SK-N-SH treated with all-trans-retinoic acid at 6 μM for 48 hours (cell line): ENCODE data around the gene PTPRCAP.

Experiments
- ATAC-seq: fragments of 200-7000 bp; cut with Tn5 transposase; 3 replicates; pipeline ENCODE4 v1.9.1; 2020; ENCODE audit warnings: mild to moderate bottlenecking, moderate library complexity
- ARNTL ChIP-seq: fragments of 450-650 bp; formaldehyde crosslinking; IDR thresholded peaks from 2 replicates; pipeline ENCODE4 v1.5.0; 2020; ENCODE audit warnings: low read depth, mild to moderate bottlenecking, moderate library complexity, borderline replicate concordance
- CREB5 ChIP-seq: fragments of 250-450 bp; sonication (Bioruptor Pico); IDR thresholded peaks from 2 replicates; pipeline ENCODE4 v1.5.1; 2020; ENCODE audit warnings: low read depth, mild to moderate bottlenecking, moderate library complexity
- CSRNP3 ChIP-seq: fragments of 250-450 bp; sonication (Bioruptor Pico); IDR thresholded peaks from 2 replicates; pipeline ENCODE4 v1.5.1; 2021; ENCODE audit warnings: mild to moderate bottlenecking, moderate library complexity
- ESRRG ChIP-seq: fragments of 250-450 bp; sonication (Bioruptor Pico); IDR thresholded peaks from 2 replicates; pipeline ENCODE4 v1.6.1; 2021; ENCODE audit warnings: mild to moderate bottlenecking
- GLIS3 ChIP-seq: fragments of 250-450 bp; sonication (Bioruptor Pico); IDR thresholded peaks from 2 replicates; pipeline ENCODE4 v1.5.0; 2020; ENCODE audit warnings: mild to moderate bottlenecking, moderate library complexity
- ISL1 ChIP-seq: fragments of 250-450 bp; sonication (Bioruptor Pico); IDR thresholded peaks from 2 replicates; pipeline ENCODE4 v2.1.2; 2022; ENCODE audit warnings: mild to moderate bottlenecking, moderate library complexity
- OSR1 ChIP-seq: fragments of 250-450 bp; sonication (Bioruptor Pico); IDR thresholded peaks from 2 replicates; pipeline ENCODE4 v1.8.0; 2022; ENCODE audit warnings: moderate library complexity, mild to moderate bottlenecking, inconsistent platforms
- PATZ1 ChIP-seq: fragments of 250-450 bp; sonication (Bioruptor Pico); IDR thresholded peaks from 2 replicates; pipeline ENCODE4 v1.8.0; 2020; ENCODE audit warnings: mild to moderate bottlenecking, moderate library complexity, borderline replicate concordance
- PPARA ChIP-seq: fragments of 250-450 bp; sonication (Bioruptor Pico); IDR thresholded peaks from 2 replicates; pipeline ENCODE4 v1.5.0; 2020; ENCODE audit warnings: mild to moderate bottlenecking, borderline replicate concordance
- RARB ChIP-seq: fragments of 250-450 bp; sonication (Bioruptor Pico); IDR thresholded peaks from 2 replicates; pipeline ENCODE4 v1.8.0; 2021; ENCODE audit warnings: mild to moderate bottlenecking, moderate library complexity
- SNAI2 ChIP-seq: fragments of 250-450 bp; sonication (Bioruptor Pico); IDR thresholded peaks from 2 replicates; pipeline ENCODE4 v1.5.0; 2020; ENCODE audit warnings: mild to moderate bottlenecking, moderate library complexity
- TCF4 ChIP-seq: fragments of 250-450 bp; sonication (Bioruptor Pico); IDR thresholded peaks from 2 replicates; pipeline ENCODE4 v1.8.0; 2021; ENCODE audit warnings: mild to moderate bottlenecking, moderate library complexity, borderline replicate concordance
- TOX ChIP-seq: fragments of 250-450 bp; sonication (Bioruptor Pico); IDR thresholded peaks from 2 replicates; pipeline ENCODE4 v1.8.0; 2021; ENCODE audit warnings: mild to moderate bottlenecking, moderate library complexity, borderline replicate concordance
- TSHZ2 ChIP-seq: fragments of 250-450 bp; sonication (Bioruptor Pico); IDR thresholded peaks from 2 replicates; pipeline ENCODE4 v1.5.0; 2020; ENCODE audit warnings: mild to moderate bottlenecking, moderate library complexity
- ZC3H10 ChIP-seq: fragments of 250-450 bp; sonication (Bioruptor Pico); IDR thresholded peaks from 2 replicates; pipeline ENCODE4 v1.5.1; 2021; ENCODE audit warnings: mild to moderate bottlenecking, moderate library complexity
- ZFP3 ChIP-seq: fragments of 250-450 bp; sonication (Bioruptor Pico); IDR thresholded peaks from 2 replicates; pipeline ENCODE4 v1.5.0; 2020; ENCODE audit warnings: mild to moderate bottlenecking, moderate library complexity
- ZFP30 ChIP-seq: fragments of 450-650 bp; formaldehyde crosslinking; IDR thresholded peaks from 2 replicates; pipeline ENCODE4 v1.5.0; 2022; ENCODE audit warnings: mild to moderate bottlenecking, moderate library complexity
- ZNF565 ChIP-seq: fragments of 450-650 bp; formaldehyde crosslinking; conservative IDR thresholded peaks from 2 replicates; pipeline ENCODE4 v1.5.0; 2020; ENCODE audit warnings: low read depth, mild to moderate bottlenecking, moderate library complexity
- ZNF70 ChIP-seq: fragments of 450-650 bp; formaldehyde crosslinking; IDR thresholded peaks from 2 replicates; pipeline ENCODE4 v1.5.0; 2020; ENCODE audit warnings: mild to moderate bottlenecking, moderate library complexity
- ZNF8 ChIP-seq: fragments of 450-650 bp; formaldehyde crosslinking; IDR thresholded peaks from 2 replicates; pipeline ENCODE4 v1.5.0; 2020; ENCODE audit warnings: mild to moderate bottlenecking, moderate library complexity

PTPRCAP gene

GRCh38 chr11:67397986-67398660 lies 39.4 kb downstream of the PTPRCAP start (continued):
- TF ChIP-seq CREB5 (CRISPR knock-in tag): no peak
- no peak for TF ChIP-seq TCF4 (CRISPR knock-in tag)

GRCh38 chr11:67397536-67397935 lies 39.9 kb downstream of the PTPRCAP start:
- no peak for TF ChIP-seq PATZ1
- ATAC-seq: no peak

- TF ChIP-seq PATZ1 (no peak), CREB5 (CRISPR knock-in tag) (no peak), ISL1 (no peak), ZNF8 (no peak)
- no peak for ATAC-seq
Observed at GRCh38 chr11:67396587-67397389, 40.7 kb downstream of the PTPRCAP start.

GRCh38 chr11:67396259-67396581 lies 41.3 kb downstream of the PTPRCAP start:
- TF ChIP-seq CSRNP3 (no peak), OSR1 (CRISPR knock-in tag) (no peak), TOX (CRISPR knock-in tag) (no peak), ZFP3 (no peak), GLIS3 (CRISPR knock-in tag) (no peak), RARB (CRISPR knock-in tag) (no peak), ZFP30 (CRISPR knock-in tag) (no peak), ZC3H10 (CRISPR knock-in tag) (no peak), ESRRG (CRISPR knock-in tag) (no peak)
- ATAC-seq: no peak

GRCh38 chr11:67395555-67396258 lies 41.8 kb downstream of the PTPRCAP start:
- ATAC-seq: no peak
- TF ChIP-seq ARNTL (CRISPR knock-in tag) (no peak), TCF4 (CRISPR knock-in tag) (no peak), RARB (CRISPR knock-in tag) (no peak), CSRNP3 (no peak), TOX (CRISPR knock-in tag) (no peak), ZNF70 (no peak), OSR1 (CRISPR knock-in tag) (no peak), PPARA (CRISPR knock-in tag) (no peak), ZFP3 (no peak), ZNF565 (CRISPR knock-in tag) (no peak), ISL1 (no peak), TSHZ2 (CRISPR knock-in tag) (no peak), SNAI2 (CRISPR knock-in tag) (no peak), GLIS3 (CRISPR knock-in tag) (no peak)
